22Rv1 (cell line): Measurements from ENCODE around the gene SERGEF.
A peak's percentile ranks its signal among the peaks of the same experiment; 100 is the strongest.

Source experiments
- H3K27ac ChIP-seq: fragments of 450-650 bp; 2 replicates; pipeline ENCODE4 v1.5.1; 2017
- ZFX ChIP-seq: fragments of 450-650 bp; IDR thresholded peaks from 2 replicates; pipeline ENCODE4 v1.6.1; 2017; ENCODE audit warnings: antibody characterized with exemption, borderline replicate concordance
- TF ChIP-seq, protein P1 (sequence below): fragments of 450-650 bp; IDR thresholded peaks from 2 replicates; pipeline ENCODE4 v1.5.1; 2017; ENCODE audit warnings: mild to moderate bottlenecking

SERGEF gene

DNA sequence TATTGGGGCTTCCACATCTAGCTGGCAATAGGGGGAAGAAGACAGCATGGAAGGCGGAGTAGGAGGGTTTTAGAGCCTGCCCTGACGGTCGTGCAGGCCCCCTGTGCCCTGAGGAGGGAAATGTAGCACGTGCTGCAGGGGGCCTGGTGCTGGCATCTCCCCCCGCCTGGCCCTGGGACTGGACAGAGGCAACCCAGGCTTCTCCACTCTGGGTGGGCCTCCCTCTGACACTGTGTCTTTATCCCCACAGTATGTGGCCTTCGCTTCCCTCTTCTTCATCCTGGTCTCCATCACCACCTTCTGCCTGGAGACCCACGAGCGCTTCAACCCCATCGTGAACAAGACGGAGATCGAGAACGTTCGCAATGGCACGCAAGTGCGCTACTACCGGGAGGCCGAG, 241.4 kb downstream of the SERGEF start:
- no peak overlapping the region for H3K27ac ChIP-seq
- TF ChIP-seq, protein P1, sequence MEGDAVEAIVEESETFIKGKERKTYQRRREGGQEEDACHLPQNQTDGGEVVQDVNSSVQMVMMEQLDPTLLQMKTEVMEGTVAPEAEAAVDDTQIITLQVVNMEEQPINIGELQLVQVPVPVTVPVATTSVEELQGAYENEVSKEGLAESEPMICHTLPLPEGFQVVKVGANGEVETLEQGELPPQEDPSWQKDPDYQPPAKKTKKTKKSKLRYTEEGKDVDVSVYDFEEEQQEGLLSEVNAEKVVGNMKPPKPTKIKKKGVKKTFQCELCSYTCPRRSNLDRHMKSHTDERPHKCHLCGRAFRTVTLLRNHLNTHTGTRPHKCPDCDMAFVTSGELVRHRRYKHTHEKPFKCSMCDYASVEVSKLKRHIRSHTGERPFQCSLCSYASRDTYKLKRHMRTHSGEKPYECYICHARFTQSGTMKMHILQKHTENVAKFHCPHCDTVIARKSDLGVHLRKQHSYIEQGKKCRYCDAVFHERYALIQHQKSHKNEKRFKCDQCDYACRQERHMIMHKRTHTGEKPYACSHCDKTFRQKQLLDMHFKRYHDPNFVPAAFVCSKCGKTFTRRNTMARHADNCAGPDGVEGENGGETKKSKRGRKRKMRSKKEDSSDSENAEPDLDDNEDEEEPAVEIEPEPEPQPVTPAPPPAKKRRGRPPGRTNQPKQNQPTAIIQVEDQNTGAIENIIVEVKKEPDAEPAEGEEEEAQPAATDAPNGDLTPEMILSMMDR, result no peak
- TF ChIP-seq ZFX, result no peak

DNA sequence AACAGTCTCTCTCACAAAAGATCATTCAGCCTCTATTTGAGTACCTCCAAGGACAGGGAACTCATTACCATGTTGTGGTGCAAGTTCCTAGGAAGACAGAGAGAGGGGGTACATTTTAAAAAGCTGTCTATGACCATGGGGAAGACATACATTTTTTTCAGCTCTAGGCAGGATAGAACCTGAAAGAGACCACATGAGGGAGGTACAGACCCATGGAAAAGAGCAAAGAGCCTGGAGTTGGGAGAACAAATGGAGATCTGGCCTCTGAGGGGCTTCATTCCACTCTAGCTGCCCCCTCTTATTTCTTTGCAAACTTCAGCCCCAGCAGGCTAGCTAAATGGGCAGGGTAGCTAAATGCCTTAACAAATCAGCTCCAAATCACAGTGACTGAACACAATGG, 241.9 kb downstream of the SERGEF start:
- TF ChIP-seq, protein P1, result no peak
- no peak for TF ChIP-seq ZFX

DNA sequence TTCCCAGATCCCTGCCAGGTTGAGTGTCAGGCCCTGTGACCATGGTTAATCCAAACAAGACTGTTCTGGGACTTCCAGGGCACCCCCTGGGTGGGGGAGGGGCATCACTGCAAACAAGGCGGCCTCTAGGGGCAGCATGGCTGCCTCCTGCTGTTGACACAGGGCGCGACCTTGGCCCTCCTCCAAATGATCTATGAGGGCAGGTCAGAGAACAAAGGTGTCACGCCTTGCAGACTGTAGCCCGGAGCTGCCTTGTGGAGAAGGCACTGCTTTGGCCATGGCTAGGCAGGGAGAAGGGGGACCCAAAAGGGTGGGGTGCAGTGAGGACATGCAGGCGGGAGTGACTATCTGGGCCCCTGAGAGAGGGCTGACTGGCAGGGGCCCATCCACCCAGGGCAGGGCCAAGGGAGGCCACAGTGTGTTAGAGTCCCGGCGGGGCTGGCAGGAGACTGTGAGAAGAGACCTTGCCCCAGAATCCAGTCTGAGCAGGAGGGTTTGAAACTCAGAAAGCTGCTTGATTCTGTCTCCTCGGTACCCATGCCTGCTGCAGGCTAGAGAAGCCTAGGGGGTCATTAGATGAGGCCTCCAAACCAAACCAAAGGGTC, 242.7 kb downstream of the SERGEF start:
- TF ChIP-seq, protein P1, result peak; percentile 37
- no peak for TF ChIP-seq ZFX
- no peak overlapping the region for H3K27ac ChIP-seq

More for the DNA sequence above, 241.9 kb downstream of the SERGEF start:
- H3K27ac ChIP-seq, result no peak overlapping the region

DNA sequence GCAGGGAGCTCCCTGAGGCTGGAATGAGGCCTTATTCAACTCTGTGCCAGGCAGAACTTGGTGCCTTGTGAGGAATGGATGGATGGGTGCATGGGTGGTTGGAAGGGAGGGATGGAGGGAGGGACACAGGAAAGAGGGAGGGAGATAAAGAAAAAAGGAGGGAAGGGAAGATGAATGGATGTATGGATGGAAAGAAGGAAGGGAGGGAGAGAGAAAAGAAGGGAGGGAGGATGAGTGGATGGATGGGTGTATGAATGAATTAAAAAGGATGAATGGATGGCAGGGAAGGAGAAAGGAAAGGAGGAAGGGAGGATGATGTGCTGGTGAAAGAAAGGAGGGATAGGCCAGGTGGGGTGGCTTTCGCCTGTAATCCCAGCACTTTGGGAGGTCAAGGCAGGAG, 243.6 kb downstream of the SERGEF start:
- TF ChIP-seq, protein P1, result no peak
- no peak for TF ChIP-seq ZFX
- H3K27ac ChIP-seq, result no peak overlapping the region

DNA sequence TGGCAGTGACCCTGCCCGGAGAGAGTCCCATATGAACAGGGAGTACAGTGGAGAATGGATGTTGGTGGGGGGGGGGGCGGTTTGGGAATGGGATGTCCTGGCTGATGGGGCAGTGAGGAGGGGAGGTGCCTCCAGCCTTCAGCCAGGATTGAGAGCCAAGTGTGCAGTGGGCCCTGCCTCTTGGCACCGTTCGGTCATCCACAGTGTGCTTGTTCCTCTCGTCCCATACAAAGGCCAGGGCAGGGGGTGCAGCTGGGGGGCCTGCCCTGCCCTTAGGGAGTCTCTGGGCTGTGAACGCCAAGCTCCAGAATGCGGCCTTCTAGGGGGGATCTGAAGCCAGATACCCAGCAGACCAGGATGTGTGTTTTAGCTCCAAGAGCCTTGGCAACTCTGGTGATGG, 244.3 kb downstream of the SERGEF start:
- no peak for TF ChIP-seq ZFX
- TF ChIP-seq, protein P1, result no peak
- H3K27ac ChIP-seq, result no peak overlapping the region

DNA sequence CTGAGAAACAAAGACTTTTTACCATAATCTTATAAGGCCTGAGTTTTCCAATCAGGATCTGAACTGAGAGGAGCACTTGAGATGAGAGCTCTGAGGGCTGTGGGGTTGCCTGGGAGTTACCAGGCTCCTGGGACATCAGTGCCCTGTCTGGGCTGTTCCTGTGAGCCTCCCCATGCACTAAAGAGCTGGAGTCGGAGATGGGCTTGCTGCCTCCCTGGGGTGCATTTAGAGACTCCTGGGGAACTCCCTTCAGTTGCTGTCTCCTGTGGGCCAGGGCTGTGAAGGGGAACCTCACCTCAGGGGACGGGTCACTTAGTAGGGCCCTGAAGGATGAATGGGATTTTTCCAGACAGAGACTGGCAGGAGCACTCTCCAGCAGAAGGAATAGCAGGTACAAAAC, 244.9 kb downstream of the SERGEF start:
- TF ChIP-seq, protein P1, result no peak
- no peak for TF ChIP-seq ZFX
- H3K27ac ChIP-seq, result no peak overlapping the region

DNA sequence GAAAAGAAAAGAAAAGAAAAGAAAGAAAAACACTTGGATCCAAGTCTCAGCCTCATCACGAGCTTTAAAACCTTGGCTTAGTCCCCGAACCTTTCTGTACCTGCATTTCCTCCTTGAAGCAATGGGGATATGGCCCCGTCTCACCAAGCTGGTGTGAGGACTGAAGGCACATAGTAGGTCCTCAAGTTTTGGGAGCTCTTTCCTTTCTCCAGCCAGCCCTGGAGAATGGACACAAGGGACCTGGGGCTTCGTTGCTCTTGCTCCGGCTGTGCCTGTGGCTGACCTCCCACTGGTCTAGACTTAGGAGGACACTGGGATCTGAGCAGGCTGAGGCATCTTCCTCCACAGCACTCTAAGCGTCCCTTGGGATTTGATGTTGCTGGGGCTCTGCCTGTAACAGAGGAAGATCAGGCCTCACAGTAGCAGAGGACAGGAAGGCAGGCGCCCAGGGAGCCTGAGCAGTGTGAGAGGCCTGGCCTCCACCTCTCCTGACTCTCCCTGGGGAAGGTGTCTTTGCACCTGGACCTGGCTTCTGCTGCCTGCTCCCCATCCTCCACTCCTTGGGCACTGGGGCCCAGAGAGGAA, 245.5 kb downstream of the SERGEF start:
- TF ChIP-seq, protein P1, result no peak
- no peak for TF ChIP-seq ZFX
- H3K27ac ChIP-seq, result no peak overlapping the region
